ENCODE data around the gene CLTRN.

- no peak for TF ChIP-seq CTCF (IDR thresholded peaks at IDR 0.05; ENCODE audit: low read depth, low read length, poor library complexity, severe bottlenecking)
- TF ChIP-seq EZH2phosphoT487 (IDR thresholded peaks at IDR 0.05; ENCODE audit: borderline replicate concordance, low read length) = no peak
These were observed 12.3 kb upstream of the CLTRN start for GRCh38 chrX:15676886-15677285.
